Stimulated activated CD4-positive, alpha-beta T cell treated with anti-CD3 and anti-CD28 coated beads, Interleukin-1b, Interleukin-23, amount 100 ng/mL, for 1 hour (primary cell): Measurements from ENCODE around the gene DEGS2.
A peak's percentile ranks its signal among the peaks of the same experiment; 100 is the strongest.
"Not testable (repeated sequence)": the region's sequence is repeated elsewhere in the genome, so short reads cannot be mapped to it uniquely, and the experiment has no call there.

Source experiments
- DNase-seq, 2 donors: peaks; one replicate each; pipeline ENCODE4 v3.0.0-alpha.2; 2020; ENCODE audit warnings: low read depth in 2 of 2

Gene DEGS2

GRCh38 chr14:100159094-100159864, at the start of gene DEGS2:
Gene DEGS2 (minus strand): TSS chr14:100159645. CDS start chr14:100159587, 58 bp downstream.
- peak; percentile 16 to 38 for DNase-seq

GRCh38 chr14:100208136-100208535, 48.7 kb upstream of the DEGS2 start:
- DNase-seq = not testable (repeated sequence)

GRCh38 chr14:100207588-100207987, 48.1 kb upstream of the DEGS2 start:
- not testable (repeated sequence) for DNase-seq

- not testable (repeated sequence) for DNase-seq
Measured at GRCh38 chr14:100204835-100205167, 45.4 kb upstream of the DEGS2 start.

GRCh38 chr14:100203962-100204834, 44.8 kb upstream of the DEGS2 start:
- no peak for DNase-seq

GRCh38 chr14:100203146-100203545, 43.7 kb upstream of the DEGS2 start:
- DNase-seq = no peak

- DNase-seq = no peak
Measured at GRCh38 chr14:100202712-100203111, 43.3 kb upstream of the DEGS2 start.

GRCh38 chr14:100201701-100202100, 42.3 kb upstream of the DEGS2 start:
- no peak for DNase-seq

GRCh38 chr14:100200311-100200710, 40.9 kb upstream of the DEGS2 start:
- DNase-seq = no peak

- DNase-seq = no peak
Measured at GRCh38 chr14:100199240-100199860, 39.9 kb upstream of the DEGS2 start.

- no peak for DNase-seq
Measured at GRCh38 chr14:100193417-100194357, 34.2 kb upstream of the DEGS2 start.

- peak; percentile 97 to 99 for DNase-seq
Measured at GRCh38 chr14:100192672-100193416, 33.4 kb upstream of the DEGS2 start.

- DNase-seq = no peak
Measured at GRCh38 chr14:100192250-100192671, 32.8 kb upstream of the DEGS2 start.

GRCh38 chr14:100191584-100192249, 32.3 kb upstream of the DEGS2 start:
- no peak for DNase-seq

- DNase-seq = no peak
Measured at GRCh38 chr14:100190126-100190525, 30.7 kb upstream of the DEGS2 start.

- no peak for DNase-seq
Measured at GRCh38 chr14:100188392-100189030, 29.1 kb upstream of the DEGS2 start.

- DNase-seq = no peak
Measured at GRCh38 chr14:100187247-100187833, 27.9 kb upstream of the DEGS2 start.

- not testable (repeated sequence) for DNase-seq
Measured at GRCh38 chr14:100181876-100182551, 22.6 kb upstream of the DEGS2 start.
